Suprapubic skin (tissue), 4 donors: ENCODE data around the gene PTPRN2. TPM values are rescaled to one million over a fixed set of nuclear protein-coding genes. Genes with fewer than 3 reads are reported as not detected.

Experiments
- DNase-seq, 2 donors: peaks; one replicate each; pipeline ENCODE4 v3.0.0-alpha.2; 2019; ENCODE audit warnings: low spot score in 2 of 2
- H3K27ac ChIP-seq: fragments of 200-600 bp; sonication (generic); one replicate; pipeline ENCODE4 v1.5.1; 2019
- H3K27me3 ChIP-seq: fragments of 200-600 bp; sonication (generic); one replicate; pipeline ENCODE4 v1.5.1; 2019
- H3K36me3 ChIP-seq: fragments of 200-600 bp; sonication (generic); one replicate; pipeline ENCODE4 v1.5.1; 2019
- H3K4me1 ChIP-seq: fragments of 200-600 bp; sonication (generic); one replicate; pipeline ENCODE4 v1.5.1; 2019
- H3K4me3 ChIP-seq: fragments of 200-600 bp; sonication (generic); one replicate; pipeline ENCODE4 v1.5.1; 2019; ENCODE audit warnings: mild to moderate bottlenecking
- H3K9me3 ChIP-seq: fragments of 200-600 bp; sonication (generic); one replicate; pipeline ENCODE4 v1.5.1; 2019
- CTCF ChIP-seq, 2 donors: fragments of 200-600 bp in 1 of 2; fragments of 450-650 bp in 1 of 2; sonication (generic) in 1 of 2; IDR thresholded peaks; one replicate each; pipeline ENCODE4 v1.5.1; 2016 to 2019; ENCODE audit warnings: antibody characterized with exemption in 2 of 2, mild to moderate bottlenecking in 1 of 2, moderate library complexity in 1 of 2
- EP300 ChIP-seq: sonication (generic); formaldehyde crosslinking; IDR thresholded peaks from one replicate; pipeline ENCODE4 v1.6.1; 2017; ENCODE audit warnings: antibody characterized with exemption
- POLR2A ChIP-seq, 2 donors: fragments of 450-650 bp; IDR thresholded peaks; one replicate each; pipeline ENCODE4 v1.6.1; 2017; ENCODE audit warnings: antibody characterized with exemption in 2 of 2, mild to moderate bottlenecking in 2 of 2, moderate library complexity in 2 of 2
- POLR2AphosphoS5 ChIP-seq, 3 donors: sonication (generic); formaldehyde crosslinking; IDR thresholded peaks; one replicate each; pipeline ENCODE4 v1.6.1; 2017; ENCODE audit warnings: antibody characterized with exemption in 3 of 3
- WGBS: methylation state at CpG from one replicate; pipeline ENCODE4 v1.1.5; 2018; 5-methylcytosine and 5-hydroxymethylcytosine counted together
- total RNA-seq, 4 donors: library from RNA; depleted of rRNA; stranded (reverse); fragments of >200 nt; gene quantifications; one replicate each; pipeline ENCODE4 v1.1.0, GENCODE V29; 2016

The PTPRN2 gene
- total RNA-seq, 4 donors from 2014 or later: 0.23 to 1.8 (median 1.3) TPM

- Histone ChIP-seq H3K36me3 (no peaks in the 10 kb centered on the region), H3K9me3 (no peaks in the 10 kb centered on the region), H3K4me3 (no peak overlapping the region), H3K27me3 (peaks cover 1% of the 10 kb centered on the region), H3K27ac (no peak overlapping the region), H3K4me1 (peaks cover 9% of the 10 kb centered on the region)
- TF ChIP-seq POLR2A (IDR thresholded peaks at IDR 0.05) (no peak), CTCF (IDR thresholded peaks at IDR 0.05) (no peak), EP300 (no peak), POLR2AphosphoS5 (IDR thresholded peaks at IDR 0.05) (no peak)
- 92% methylated on average over 8 of the region's 12 CpGs for WGBS
- DNase-seq: no peak
Observed at GRCh38 chr7:157614457-157615020, 973.1 kb downstream of the PTPRN2 start.

- peaks cover 9% of the 10 kb centered on the region for H3K4me1 ChIP-seq
- TF ChIP-seq CTCF (IDR thresholded peaks at IDR 0.05): no peak
- TF ChIP-seq EP300: no peak
- TF ChIP-seq POLR2A (IDR thresholded peaks at IDR 0.05): no peak
- TF ChIP-seq POLR2AphosphoS5 (IDR thresholded peaks at IDR 0.05): no peak
- WGBS: 35% methylated on average over 15 of the region's 51 CpGs
- H3K36me3 ChIP-seq: no peaks in the 10 kb centered on the region
- H3K27me3 ChIP-seq: no peaks in the 10 kb centered on the region
- no peak for DNase-seq
- H3K4me3 ChIP-seq: peak overlapping the region; percentile 46
- H3K27ac ChIP-seq: no peak overlapping the region
- H3K9me3 ChIP-seq: no peaks in the 10 kb centered on the region
Observed at GRCh38 chr7:157613575-157614322, 973.9 kb downstream of the PTPRN2 start.

GRCh38 chr7:157612664-157613561 is 974.7 kb downstream of the PTPRN2 start:
- no CpG with 5 or more reads among the region's 79 CpGs for WGBS
- Histone ChIP-seq H3K27me3 (no peaks in the 10 kb centered on the region), H3K9me3 (no peaks in the 10 kb centered on the region), H3K4me1 (peaks cover 9% of the 10 kb centered on the region), H3K36me3 (no peaks in the 10 kb centered on the region), H3K27ac (no peak overlapping the region), H3K4me3 (peak overlapping the region; percentile 46)
- DNase-seq: no peak
- TF ChIP-seq POLR2A (IDR thresholded peaks at IDR 0.05) (no peak), POLR2AphosphoS5 (IDR thresholded peaks at IDR 0.05) (no peak), CTCF (IDR thresholded peaks at IDR 0.05) (no peak), EP300 (no peak)

GRCh38 chr7:157612009-157612663 is 975.5 kb downstream of the PTPRN2 start:
- 70% methylated on average over 30 of the region's 33 CpGs for WGBS
- Histone ChIP-seq H3K4me1 (peaks cover 9% of the 10 kb centered on the region), H3K27ac (no peak overlapping the region), H3K36me3 (no peaks in the 10 kb centered on the region), H3K4me3 (peak overlapping the region; percentile 46), H3K9me3 (no peaks in the 10 kb centered on the region), H3K27me3 (no peaks in the 10 kb centered on the region)
- TF ChIP-seq CTCF (IDR thresholded peaks at IDR 0.05) (no peak), POLR2AphosphoS5 (IDR thresholded peaks at IDR 0.05) (no peak), POLR2A (IDR thresholded peaks at IDR 0.05) (no peak), EP300 (no peak)
- DNase-seq: no peak
